Left ventricle myocardium inferior (tissue), 1 donor: ENCODE results near the gene DCN. TPM values are rescaled to one million over a fixed set of nuclear protein-coding genes. Genes with fewer than 3 reads are reported as not detected.

ENCODE experiments used
- DNase-seq: peaks from one replicate; pipeline ENCODE4 v3.0.0-alpha.2; 2020
- H3K27ac ChIP-seq: fragments of 200-600 bp; replicated peaks from 2 replicates; pipeline ENCODE4 v1.8.0; 2021
- H3K27me3 ChIP-seq: fragments of 200-600 bp; 2 replicates; pipeline ENCODE4 v1.8.0; 2021; ENCODE audit warnings: low read depth
- H3K36me3 ChIP-seq: fragments of 200-600 bp; 2 replicates; pipeline ENCODE4 v1.8.0; 2021
- H3K4me1 ChIP-seq: fragments of 200-600 bp; 2 replicates; pipeline ENCODE4 v1.8.0; 2021
- H3K4me3 ChIP-seq: fragments of 200-600 bp; 2 replicates; pipeline ENCODE4 v1.8.0; 2021; ENCODE audit warnings: mild to moderate bottlenecking, moderate library complexity
- H3K9me3 ChIP-seq: fragments of 200-600 bp; replicated peaks from 2 replicates; pipeline ENCODE4 v1.8.0; 2021
- CTCF ChIP-seq: fragments of 200-600 bp; IDR thresholded peaks from 2 replicates; pipeline ENCODE4 v1.8.0; 2021; ENCODE audit warnings: antibody characterized with exemption, mild to moderate bottlenecking, borderline replicate concordance
- intact Hi-C: fragments of 100-400 bp; cut with micrococcal nuclease; formaldehyde crosslinking; loops from one replicate; pipeline ENCODE4 v1.11.0; 2022
- total RNA-seq: library from RNA; stranded (reverse); fragmentation: NEBNext Ultra II Directional; extraction: Animal tissue kit (Norgen Biotek cat#: 25700); gene quantifications from one replicate; pipeline ENCODE4 v1.2.1, GENCODE V29; 2021
- donor health status: DM: no; HTN: yes; CAD: no; lungs with severe emphysema.

The DCN gene
- total RNA-seq, 1 donor from 2014 or later: 716 TPM

- H3K27me3 ChIP-seq: no peaks in the 10 kb centered on the region
- no peak overlapping the region for H3K4me3 ChIP-seq
- H3K27ac ChIP-seq: no peak overlapping the region
- H3K36me3 ChIP-seq: no peaks in the 10 kb centered on the region
- intact Hi-C loops: no loop called here
- H3K9me3 ChIP-seq: peaks cover 6% of the 10 kb centered on the region
- no peak for DNase-seq
- H3K4me1 ChIP-seq: peaks cover 5% of the 10 kb centered on the region
- TF ChIP-seq CTCF: no peak
Measured at GRCh38 chr12:91163116-91163515, 19.5 kb downstream of the DCN start.

- H3K27me3 ChIP-seq: no peaks in the 10 kb centered on the region
- no peak overlapping the region for H3K27ac ChIP-seq
- no peak for TF ChIP-seq CTCF
- peaks cover 5% of the 10 kb centered on the region for H3K4me1 ChIP-seq
- H3K36me3 ChIP-seq: no peaks in the 10 kb centered on the region
- no peaks in the 10 kb centered on the region for H3K9me3 ChIP-seq
- DNase-seq: no peak
- H3K4me3 ChIP-seq: no peak overlapping the region
- intact Hi-C loops: no loop called here
Measured at GRCh38 chr12:91161009-91161408, 21.6 kb downstream of the DCN start.

- H3K36me3 ChIP-seq: peaks cover 8% of the 10 kb centered on the region
- no peak for TF ChIP-seq CTCF
- H3K4me1 ChIP-seq: peaks cover 4% of the 10 kb centered on the region
- no peak overlapping the region for H3K27ac ChIP-seq
- no peak for DNase-seq
- intact Hi-C loops: no loop called here
- no peak overlapping the region for H3K4me3 ChIP-seq
- H3K27me3 ChIP-seq: no peaks in the 10 kb centered on the region
- H3K9me3 ChIP-seq: no peaks in the 10 kb centered on the region
Measured at GRCh38 chr12:91155990-91156389, 26.6 kb downstream of the DCN start.

GRCh38 chr12:91154131-91154530 is 28.5 kb downstream of the DCN start:
- TF ChIP-seq CTCF: no peak
- Histone ChIP-seq H3K4me3 (no peak overlapping the region), H3K9me3 (no peaks in the 10 kb centered on the region), H3K27ac (no peak overlapping the region), H3K36me3 (peaks cover 13% of the 10 kb centered on the region), H3K4me1 (no peaks in the 10 kb centered on the region), H3K27me3 (no peaks in the 10 kb centered on the region)
- intact Hi-C loops: no loop called here
- DNase-seq: no peak

- Histone ChIP-seq H3K4me3 (no peak overlapping the region), H3K9me3 (no peaks in the 10 kb centered on the region), H3K27me3 (no peaks in the 10 kb centered on the region), H3K27ac (no peak overlapping the region), H3K36me3 (no peaks in the 10 kb centered on the region), H3K4me1 (peaks cover 9% of the 10 kb centered on the region)
- DNase-seq: no peak
- intact Hi-C loops: no loop called here
- TF ChIP-seq CTCF: no peak
Measured at GRCh38 chr12:91144053-91144452, 38.6 kb downstream of the DCN start.

- no peaks in the 10 kb centered on the region for H3K27me3 ChIP-seq
- no peaks in the 10 kb centered on the region for H3K9me3 ChIP-seq
- H3K4me3 ChIP-seq: no peak overlapping the region
- no peaks in the 10 kb centered on the region for H3K36me3 ChIP-seq
- peak overlapping the region; percentile 56 for H3K27ac ChIP-seq
- intact Hi-C loops: no loop called here
- no peak for TF ChIP-seq CTCF
- H3K4me1 ChIP-seq: peaks cover 12% of the 10 kb centered on the region
- no peak for DNase-seq
Measured at GRCh38 chr12:91143206-91143605, 39.4 kb downstream of the DCN start.
